Retina (tissue), 1 donor: ENCODE results near the gene HELZ.
A peak's percentile ranks its signal among the peaks of the same experiment; 100 is the strongest.
"Not testable (repeated sequence)": the region's sequence is repeated elsewhere in the genome, so short reads cannot be mapped to it uniquely, and the experiment has no call there.

ENCODE experiments used
- DNase-seq: peaks from one replicate; pipeline ENCODE4 v3.0.0-alpha.2; 2016

HELZ gene

DNA sequence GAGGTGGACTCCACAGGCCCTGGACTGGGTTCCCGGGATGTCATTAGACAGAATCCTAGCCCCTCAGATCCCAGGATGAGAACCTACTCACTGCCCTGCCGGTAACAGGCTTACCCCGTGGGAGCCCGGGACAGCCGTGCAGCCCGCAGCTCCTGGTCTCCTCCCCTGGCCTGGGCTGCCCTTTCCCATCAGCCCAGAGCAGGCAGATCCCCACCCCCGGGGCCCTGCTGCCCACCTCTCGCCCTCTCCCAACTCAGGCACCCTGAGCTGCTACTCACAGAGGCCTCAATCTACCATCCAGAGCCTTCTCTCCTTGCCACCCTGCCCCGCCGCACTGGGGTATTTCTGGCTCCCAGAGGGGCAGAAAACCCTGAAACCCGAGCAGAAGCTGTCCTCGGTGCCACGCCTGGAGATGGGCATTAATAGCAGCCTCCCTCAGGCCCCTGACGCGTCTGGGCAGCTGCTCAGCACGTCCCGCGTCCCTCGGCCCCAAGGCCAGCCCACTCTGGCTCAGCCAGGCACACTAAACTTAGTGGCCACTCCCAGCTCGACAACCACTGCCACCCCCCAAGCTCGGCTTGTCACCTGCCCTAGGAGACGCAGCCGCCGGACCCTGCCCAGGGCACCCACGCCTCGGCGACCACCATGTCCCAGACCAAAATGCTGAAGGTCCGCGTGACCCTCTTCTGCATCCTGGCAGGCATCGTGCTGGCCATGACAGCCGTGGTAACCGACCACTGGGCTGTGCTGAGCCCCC is 200.8 kb downstream of the HELZ start, which contains the start of gene CACNG1:
Gene CACNG1 (plus strand): TSS at position 539 of the 757 bp plus-strand sequence. CDS start 107 bp downstream, at position 646.
- DNase-seq: no peak

DNA sequence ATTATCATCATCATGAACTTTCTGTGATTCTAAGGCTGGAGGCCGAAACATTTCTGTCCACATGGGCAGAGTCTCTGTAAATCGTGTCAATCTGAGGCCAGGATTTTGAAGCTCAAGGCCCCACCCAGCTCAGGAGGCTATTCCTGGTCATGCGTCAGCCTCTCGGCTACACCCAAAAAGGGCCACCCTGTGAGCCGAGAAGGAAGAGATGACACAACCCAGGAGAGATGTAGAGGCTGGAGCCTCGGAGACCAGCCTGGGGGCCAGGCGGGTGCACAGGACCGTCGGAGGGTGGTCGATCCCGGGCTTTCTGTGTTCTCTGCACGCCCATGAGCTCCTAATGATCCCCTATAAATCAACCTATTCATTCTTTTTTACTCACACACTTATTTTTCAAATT is 201.7 kb downstream of the HELZ start:
- DNase-seq: no peak

DNA sequence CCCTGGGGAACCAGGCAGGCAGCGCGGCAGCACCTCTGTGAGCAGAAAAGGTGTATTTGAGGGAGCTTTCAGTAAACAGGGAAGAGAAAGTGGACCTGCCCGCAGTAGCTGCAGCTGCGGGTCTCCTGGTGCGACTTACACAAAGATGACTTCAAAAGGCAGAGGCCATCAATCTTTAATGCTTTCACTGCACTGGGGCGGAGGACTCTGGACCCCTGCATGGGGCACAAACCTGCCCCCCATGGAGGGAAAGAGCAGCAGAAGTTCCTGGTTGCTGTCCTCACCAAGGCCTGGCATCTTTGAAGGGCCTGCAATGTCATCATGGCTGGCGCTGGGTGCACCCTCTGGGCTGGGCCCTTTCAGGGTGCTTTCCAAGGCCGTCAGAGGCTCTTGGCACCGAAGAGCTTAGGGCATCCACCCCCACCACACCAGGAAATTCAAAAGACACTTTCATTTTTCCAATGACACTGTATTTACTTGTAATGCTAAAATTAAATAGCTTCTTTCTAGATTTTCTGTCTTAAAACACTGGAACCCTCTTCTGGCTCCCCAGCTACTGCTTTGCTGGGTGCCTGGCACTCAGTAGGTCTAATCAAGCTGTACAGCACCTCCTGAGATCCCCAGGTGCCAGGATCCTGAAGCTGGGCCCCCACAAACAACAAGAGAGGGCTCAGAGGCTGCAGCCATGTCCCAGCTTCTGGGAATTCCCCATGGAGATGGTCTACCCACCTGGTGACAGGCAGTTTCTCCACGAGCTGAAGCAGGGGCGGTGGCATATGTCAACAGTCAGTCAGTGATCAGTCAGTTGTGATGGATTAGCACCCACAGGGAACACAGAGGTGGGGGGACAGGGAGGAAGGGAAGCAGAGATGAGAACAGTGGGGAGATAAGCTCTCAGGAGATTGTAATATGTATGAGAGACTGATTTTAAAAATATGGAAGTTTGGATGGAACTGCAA is 202.8 kb downstream of the HELZ start:
- peak; percentile 35 for DNase-seq

DNA sequence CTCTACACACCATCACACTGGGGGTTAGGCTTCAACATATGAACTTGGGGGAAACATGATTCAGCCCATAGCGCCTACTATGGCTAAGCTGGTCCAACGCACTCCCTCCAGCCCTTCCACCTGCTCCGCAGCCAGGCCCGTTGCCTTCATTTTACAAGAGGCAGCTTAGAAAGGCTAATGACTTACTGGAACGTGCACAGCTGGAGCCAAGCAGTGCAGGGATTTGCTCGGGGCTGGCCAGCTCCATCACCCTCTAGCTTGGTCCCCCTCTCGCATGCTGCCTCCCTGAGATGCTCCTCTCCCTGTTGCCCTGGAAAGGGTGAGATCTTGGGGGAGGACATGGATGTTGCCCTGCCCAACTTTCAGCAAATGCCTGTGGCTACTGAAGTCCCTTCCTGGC is 203.5 kb downstream of the HELZ start:
- DNase-seq: no peak

DNA sequence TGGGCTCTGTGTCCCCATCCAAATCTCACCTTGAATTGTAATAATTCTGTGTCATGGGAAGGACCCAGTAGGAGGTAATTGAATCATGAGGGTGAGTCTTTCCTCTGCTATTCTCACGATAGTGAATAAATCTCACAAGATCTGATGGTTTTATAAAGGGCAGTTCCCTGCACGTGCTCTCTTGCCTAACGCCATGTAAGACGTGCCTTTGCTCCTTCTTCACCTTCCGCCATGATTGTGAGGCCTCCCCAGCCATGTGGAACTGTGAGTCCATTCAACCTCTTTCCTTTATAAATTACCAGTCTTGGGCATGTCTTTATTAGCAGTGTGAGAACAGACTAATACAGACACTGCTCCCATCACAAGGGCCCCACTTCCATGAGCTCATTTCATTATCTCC is 203.9 kb downstream of the HELZ start:
- DNase-seq: not testable (repeated sequence)

DNA sequence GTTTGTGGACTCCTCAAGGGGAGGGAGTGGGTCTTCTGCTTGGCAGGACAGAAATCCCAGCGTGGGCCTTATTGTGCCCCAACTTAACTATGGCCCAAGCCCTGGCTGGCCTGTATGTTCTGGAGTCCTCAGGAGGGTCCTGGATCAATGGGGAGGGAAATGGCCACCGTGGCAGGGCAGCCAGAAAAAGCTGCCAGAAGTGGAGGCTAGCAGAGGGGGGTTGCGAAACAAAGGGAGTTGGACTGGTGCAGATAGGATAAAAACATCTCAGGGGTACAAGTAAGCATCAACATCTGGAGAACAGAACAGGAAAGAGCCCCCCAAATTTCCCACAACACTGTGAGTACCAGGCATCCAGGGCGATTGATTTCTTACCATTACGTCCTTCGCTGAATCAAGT is 204.3 kb downstream of the HELZ start:
- no peak for DNase-seq

DNA sequence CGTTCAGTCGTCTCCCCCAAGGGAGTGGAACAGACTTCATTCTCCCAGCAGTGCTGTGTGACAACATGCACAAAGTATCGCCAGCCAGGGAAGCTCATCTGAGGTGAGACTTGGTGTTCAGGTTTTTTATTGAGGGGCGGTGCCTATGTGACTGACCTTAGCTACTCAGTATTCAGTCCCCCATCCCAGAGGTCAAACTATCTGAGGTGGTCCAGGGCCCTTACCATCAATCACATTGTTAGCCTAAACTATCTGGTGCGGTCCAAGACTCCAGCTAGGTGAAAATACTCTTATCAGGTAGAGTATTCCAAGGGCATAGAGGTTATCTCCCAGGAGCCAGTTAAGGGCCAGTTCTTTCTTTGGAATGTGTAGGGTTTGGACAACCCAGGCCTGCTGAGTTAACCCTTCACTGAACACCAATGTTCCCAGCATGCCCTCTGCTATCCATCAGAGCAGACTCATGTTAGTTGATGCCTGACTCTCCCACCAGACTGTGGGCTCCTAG is 206.1 kb downstream of the HELZ start:
- DNase-seq: no peak

DNA sequence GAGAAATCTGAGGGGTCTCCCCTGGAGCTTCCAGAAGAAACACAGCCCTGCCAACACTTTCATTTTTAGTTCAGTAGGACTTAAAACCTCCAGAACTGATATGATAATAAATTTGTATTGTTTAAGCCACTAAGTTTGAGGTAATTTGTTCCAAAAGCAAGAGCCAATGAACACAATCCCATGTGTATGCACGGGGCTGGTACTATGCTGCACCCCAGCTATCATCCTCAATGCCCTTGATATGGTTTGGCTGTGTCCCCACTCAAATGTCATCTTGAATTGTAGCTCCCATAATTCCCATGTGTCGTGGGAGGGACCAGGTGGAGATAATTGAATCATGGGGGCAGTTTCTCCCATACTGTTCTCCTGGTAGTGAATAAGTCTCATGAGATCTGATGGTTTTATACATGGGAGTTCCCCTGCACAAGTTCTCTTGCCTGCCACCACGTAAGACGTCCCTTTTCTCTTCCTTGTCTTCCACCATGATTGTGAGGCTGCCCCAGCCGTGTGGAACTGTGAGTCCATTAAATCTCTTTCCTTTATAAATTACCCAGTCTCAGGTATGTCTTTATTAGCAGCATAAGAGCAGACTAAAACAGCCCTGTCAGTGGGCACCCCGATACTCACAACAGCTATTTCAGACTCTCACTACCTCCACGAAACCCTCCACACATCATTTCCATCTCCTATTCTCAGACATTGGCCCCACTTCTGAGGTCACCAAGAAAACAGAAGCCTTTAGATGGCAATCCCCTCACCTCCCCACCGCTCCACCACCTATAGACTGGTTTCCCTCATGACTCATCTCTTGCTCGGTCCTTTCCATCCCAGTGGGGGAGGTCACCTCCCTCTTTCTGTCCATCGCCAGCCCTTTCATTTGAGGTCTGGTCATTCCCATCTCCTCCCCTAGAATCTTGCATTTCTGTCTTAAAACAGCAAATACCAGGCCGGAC is 209.6 kb downstream of the HELZ start:
- DNase-seq: no peak

DNA sequence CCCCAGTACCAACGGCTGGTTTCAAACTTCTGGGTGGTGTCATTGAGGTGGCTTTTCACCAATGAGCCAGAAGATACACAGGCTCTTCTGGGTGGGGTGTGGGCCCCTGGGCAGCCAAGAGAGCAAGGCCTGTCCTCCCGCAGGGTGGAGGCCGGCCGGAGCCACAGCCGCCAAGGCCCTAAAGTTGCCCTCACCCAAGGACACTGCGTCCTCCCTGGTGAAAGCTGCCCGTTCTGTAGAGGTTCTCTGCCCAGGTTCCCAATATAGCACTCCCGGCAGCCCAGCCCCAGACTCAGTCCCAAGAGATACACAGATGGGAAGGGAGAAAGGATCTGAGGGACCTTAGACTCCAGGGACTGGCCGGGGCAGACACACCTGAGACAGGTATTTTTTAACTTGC is 211.4 kb downstream of the HELZ start:
- no peak for DNase-seq

DNA sequence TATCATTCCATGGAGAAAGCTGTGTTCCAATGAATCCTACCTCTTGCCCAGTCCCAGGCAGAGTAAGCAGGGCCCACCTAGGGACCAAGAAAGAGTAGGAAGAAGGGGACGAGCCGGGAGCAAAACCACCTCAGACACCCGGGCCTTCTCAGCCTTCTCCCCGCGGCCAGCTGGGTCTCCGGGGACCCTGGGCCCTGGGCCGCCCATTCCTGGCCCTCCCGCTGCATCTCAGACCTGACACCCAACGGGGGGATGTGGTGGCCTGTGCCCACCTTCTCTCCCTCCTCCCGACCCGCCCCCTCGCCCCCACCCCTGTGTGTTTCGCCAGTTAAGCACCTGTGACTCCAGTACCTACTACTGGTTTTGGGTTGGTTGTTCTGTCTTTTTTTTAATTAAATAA is 212.0 kb downstream of the HELZ start:
- no peak for DNase-seq

DNA sequence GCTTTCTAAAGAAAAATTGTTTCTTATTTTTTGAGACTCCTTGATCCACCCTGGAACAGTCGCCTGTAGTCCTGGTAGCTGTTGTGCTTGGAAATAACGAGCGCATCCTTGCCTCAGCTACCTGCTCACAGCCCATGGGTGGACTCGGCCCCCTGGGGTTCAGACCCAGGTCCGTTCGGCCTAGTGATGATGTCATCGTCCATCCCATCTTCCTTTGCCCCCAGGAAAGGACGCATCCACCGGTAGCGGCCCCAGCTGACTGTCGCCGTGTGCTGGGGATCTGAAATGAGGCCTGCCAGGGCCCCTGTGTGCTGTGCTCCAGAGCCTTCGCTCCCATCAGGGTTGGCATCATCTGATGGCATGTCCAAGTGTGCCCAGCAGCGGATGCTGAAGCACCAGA is 212.6 kb downstream of the HELZ start:
- DNase-seq: no peak

DNA sequence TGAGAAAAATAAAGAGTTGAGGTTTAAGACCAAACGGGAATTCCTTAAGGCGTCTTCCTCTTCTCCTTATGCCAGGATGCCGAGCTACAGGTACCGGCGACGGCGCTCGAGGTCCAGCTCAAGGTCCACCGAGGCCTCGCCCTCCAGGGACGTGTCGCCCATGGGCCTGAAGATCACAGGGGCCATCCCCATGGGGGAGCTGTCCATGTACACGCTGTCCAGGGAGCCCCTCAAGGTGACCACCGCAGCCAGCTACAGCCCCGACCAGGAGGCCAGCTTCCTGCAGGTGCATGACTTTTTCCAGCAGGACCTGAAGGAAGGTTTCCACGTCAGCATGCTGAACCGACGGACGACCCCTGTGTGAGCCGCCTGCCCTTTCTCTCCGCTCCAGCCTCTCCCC is 214.4 kb downstream of the HELZ start:
- no peak for DNase-seq

DNA sequence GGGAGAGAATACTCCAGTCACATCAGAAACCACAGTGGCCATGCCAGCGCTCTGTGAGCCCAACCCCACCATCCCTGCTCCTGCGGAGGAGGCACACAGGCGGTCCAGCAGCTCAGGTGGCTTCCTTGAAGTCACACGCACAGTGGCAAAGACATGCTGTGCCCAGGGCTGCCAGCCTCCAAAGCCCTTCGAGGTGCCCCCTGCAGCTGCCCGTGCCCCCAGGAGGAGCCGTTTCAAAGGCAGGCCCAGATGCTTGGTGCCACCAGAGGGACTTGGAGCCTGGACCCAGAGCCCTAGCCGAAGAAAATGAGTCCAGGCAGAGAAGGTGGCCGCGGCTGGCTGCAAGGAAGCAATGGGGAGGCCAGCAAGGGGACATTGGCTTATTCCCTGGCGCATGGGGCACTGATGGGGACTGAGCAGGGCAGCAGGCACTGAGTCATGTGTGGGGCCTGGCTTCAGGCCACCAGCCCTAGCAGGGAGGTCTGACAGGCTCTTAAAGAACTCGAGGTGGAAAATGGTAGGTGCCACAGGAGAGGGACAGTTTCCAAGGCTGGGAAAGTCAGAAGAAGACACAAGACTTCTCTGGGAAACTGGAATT is 217.9 kb downstream of the HELZ start:
- DNase-seq: no peak

DNA sequence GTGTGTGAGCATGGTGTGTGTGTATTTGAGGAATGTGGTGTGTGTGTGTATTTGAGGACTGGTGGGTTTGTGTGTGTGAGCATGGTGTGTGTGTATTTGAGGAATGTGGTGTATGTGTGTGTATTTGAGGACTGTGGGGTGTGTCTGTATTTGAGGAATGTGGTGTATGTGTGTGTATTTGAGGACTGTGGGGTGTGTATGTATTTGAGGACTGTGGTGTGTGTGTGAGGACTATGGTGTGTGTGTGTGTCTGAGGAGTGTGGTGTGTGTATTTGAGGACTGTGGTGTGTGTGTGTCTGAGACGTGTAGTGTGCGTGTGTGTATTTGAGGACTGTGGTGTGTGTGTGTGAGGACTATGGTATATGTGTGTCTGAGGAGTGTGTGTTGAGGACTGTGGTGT is 218.7 kb downstream of the HELZ start:
- DNase-seq: no peak

DNA sequence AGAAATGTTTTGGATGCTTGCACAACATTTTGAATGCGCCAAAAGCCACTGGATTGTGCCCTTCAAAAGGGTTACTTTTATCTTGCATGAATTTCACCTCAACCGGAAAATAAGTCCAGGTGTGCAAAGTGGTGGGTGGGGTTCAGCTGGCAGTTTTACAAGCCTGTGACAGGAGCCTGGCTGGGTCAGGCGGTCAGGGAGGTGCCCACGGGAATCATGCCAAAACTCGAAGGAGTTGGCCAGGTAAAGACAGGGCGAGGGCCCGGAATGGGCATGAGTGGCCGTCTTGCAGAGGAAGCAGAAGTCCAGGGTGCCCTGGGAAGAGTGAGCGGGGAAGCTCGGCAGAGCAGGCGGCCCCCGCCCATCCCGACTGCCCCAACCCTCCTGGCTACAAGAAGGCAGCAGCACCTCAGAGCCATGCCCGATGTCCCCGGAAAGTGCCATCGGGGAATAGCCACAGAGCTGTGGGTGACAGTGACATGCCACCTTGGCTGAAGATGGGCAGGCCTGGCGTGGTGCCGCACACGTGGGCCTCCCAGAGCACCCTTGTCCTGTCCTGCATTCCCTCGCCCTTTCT is 219.7 kb downstream of the HELZ start:
- no peak for DNase-seq

DNA sequence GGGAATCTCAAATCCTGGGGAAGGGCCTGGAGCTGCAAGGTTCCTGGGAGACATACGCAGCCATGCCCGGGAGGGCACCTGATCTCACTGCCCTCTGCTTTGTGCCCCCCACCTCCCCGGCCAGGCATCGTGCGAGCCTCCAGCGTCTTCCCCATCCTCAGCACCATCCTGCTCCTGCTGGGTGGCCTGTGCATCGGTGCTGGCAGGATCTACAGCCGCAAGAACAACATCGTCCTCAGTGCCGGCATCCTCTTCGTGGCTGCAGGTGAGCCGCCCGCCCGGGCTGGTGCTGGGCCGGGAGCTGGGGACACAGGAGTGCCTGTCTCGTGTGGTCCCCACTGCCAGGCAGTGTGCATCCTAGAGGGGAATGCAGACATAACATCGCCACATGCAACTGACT is 220.3 kb downstream of the HELZ start:
- DNase-seq: no peak

DNA sequence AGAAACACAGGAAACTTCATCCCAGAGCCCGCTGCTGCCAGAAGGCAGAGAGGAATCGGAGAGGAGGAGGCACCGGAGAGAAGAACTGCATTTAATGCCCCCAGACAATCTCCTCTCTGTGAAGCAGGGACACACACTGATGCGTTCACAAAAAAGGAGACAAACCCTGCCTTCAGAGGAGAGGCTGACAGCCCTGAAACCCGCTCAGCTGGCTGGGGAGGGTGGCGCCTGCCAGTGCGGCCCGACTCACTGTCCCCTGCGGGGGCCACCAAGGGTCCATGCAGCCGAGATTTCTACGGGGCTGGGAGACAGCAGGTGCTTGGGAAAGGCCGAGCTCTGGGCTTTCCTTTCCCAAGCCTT is 222.6 kb downstream of the HELZ start:
- DNase-seq: no peak

DNA sequence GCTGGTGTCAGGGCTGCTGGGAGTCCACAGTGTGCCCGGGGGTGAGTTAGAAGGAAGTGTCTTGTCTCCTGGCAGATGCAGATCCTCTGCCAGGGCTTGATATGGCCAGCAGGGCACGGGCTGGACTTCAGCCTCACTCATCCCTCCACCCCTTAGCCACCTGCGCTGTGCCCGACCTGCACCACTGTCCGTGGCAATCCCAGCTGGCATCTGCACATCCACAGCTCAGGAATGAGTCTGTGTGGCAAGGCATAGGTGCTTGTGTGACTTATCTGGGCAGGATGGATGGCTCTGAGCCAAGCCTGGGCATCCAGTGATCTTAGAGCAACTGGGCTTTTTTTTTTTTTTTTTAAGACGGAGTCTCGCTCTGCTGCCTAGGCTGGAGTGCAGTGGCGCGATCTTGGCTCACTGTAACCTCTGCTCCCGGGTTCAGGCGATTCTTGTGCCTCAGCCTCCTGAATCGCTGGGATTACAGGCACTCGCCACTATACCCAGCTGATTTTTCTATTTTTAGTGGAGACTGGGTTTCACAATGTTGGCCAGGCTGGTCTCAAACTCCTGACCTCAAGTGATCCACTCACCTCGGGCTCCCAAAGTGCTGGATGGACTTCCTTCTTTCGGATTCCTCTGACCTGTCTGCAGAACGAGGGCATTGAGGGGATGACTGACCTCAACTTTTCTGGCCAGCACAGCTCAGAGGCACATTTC is 223.1 kb downstream of the HELZ start:
- DNase-seq: no peak

DNA sequence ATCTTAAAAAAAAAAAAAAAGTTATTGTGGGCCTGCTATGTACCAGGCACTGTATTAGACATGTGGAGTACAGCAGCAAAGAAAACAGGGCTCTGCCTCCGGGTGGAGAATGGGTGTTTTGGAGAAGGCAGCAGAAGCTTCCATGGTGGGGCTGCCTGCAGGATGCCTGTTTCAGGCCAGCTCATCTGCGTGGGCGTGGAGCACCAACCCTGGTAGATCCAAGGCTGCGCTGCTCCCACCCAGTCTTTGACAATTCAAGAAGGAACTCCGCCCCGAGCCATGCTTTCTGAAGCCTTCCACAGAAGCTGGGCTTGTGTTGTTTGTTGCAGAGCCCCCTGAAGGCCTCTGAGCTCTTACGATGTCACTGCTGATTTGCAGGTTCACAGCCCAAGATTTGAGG is 223.8 kb downstream of the HELZ start:
- no peak for DNase-seq
